WTC11 (cell line): Measurements from ENCODE around the gene LAD1. TPM values are rescaled to one million over a fixed set of nuclear protein-coding genes. Genes with fewer than 3 reads are reported as not detected.
A peak's percentile ranks its signal among the peaks of the same experiment; 100 is the strongest.

Experiments used
- ATAC-seq: fragments of 200-7000 bp; cut with Tn5 transposase; 2 replicates; pipeline ENCODE4 v1.10.0; 2021; ENCODE audit warnings: mild to moderate bottlenecking, moderate library complexity
- CTCF ChIA-PET: fragments of 300-600 bp; sonication (Branson Sonifier 250); formaldehyde crosslinking; loops from one replicate; lab custom pipeline; 2021; ENCODE audit warnings: antibody characterized with exemption; lab: Charles Lee
- POLR2A ChIA-PET: fragments of 350-600 bp; sonication (Branson Sonifier 250); formaldehyde crosslinking; loops from one replicate; lab custom pipeline; 2021; ENCODE audit warnings: antibody characterized with exemption; lab: Charles Lee
- DNase-seq: peaks from one replicate; pipeline ENCODE4 v3.0.0; 2021; ENCODE audit warnings: low spot score
- H3K27ac Mint-ChIP-seq: 2 replicates; pipeline ENCODE4 v1.8.0; 2021; ENCODE audit warnings: mixed read lengths
- H3K27me3 Mint-ChIP-seq: 2 replicates; pipeline ENCODE4 v1.8.0; 2021; ENCODE audit warnings: low read depth, mild to moderate bottlenecking, moderate library complexity, mixed read lengths
- H3K36me3 Mint-ChIP-seq: 2 replicates; pipeline ENCODE4 v1.8.0; 2021; ENCODE audit warnings: mixed read lengths
- H3K4me1 Mint-ChIP-seq: 2 replicates; pipeline ENCODE4 v1.8.0; 2022; ENCODE audit warnings: mixed read lengths
- H3K4me3 Mint-ChIP-seq: 2 replicates; pipeline ENCODE4 v1.8.0; 2021; ENCODE audit warnings: mild to moderate bottlenecking, moderate library complexity, mixed read lengths
- H3K9me3 Mint-ChIP-seq: 2 replicates; pipeline ENCODE4 v1.8.0; 2021; ENCODE audit warnings: mixed read lengths
- ELF4 ChIP-seq: sonication (generic); formaldehyde crosslinking; IDR thresholded peaks from 2 replicates; pipeline ENCODE4 v1.8.1; 2022; ENCODE audit warnings: low read depth, mild to moderate bottlenecking, moderate library complexity, missing genetic modification reagents
- EMX1 ChIP-seq: fragments of 250-450 bp; sonication (Bioruptor Pico); IDR thresholded peaks from 2 replicates; pipeline ENCODE4 v1.8.0; 2021; ENCODE audit warnings: mild to moderate bottlenecking
- ESRRA ChIP-seq: sonication (generic); formaldehyde crosslinking; IDR thresholded peaks from 2 replicates; pipeline ENCODE4 v1.8.1; 2022; ENCODE audit warnings: mild to moderate bottlenecking, missing genetic modification reagents, borderline replicate concordance
- GTF2I ChIP-seq: fragments of 250-450 bp; sonication (Bioruptor Pico); conservative IDR thresholded peaks from 2 replicates; pipeline ENCODE4 v1.4.0; 2021; ENCODE audit warnings: mild to moderate bottlenecking
- KAT7 ChIP-seq: sonication (generic); formaldehyde crosslinking; IDR thresholded peaks from 2 replicates; pipeline ENCODE4 v1.8.1; 2023; ENCODE audit warnings: missing genetic modification reagents, mild to moderate bottlenecking, borderline replicate concordance
- MYBL2 ChIP-seq: sonication (generic); formaldehyde crosslinking; IDR thresholded peaks from 2 replicates; pipeline ENCODE4 v1.8.1; 2023; ENCODE audit warnings: mild to moderate bottlenecking, moderate library complexity, missing genetic modification reagents
- NFE2L1 ChIP-seq: sonication (generic); formaldehyde crosslinking; IDR thresholded peaks from 2 replicates; pipeline ENCODE4 v1.8.1; 2023; ENCODE audit warnings: missing genetic modification reagents
- PREB ChIP-seq: sonication (generic); formaldehyde crosslinking; IDR thresholded peaks from 2 replicates; pipeline ENCODE4 v1.8.1; 2022; ENCODE audit warnings: mild to moderate bottlenecking, missing genetic modification reagents, moderate library complexity, borderline replicate concordance
- RORB ChIP-seq: fragments of 250-450 bp; sonication (Bioruptor Pico); IDR thresholded peaks from 2 replicates; pipeline ENCODE4 v1.9.0; 2021; ENCODE audit warnings: mild to moderate bottlenecking
- SP1 ChIP-seq: sonication (generic); formaldehyde crosslinking; conservative IDR thresholded peaks from 2 replicates; pipeline ENCODE4 v1.8.1; 2022; ENCODE audit warnings: missing genetic modification reagents
- ZNF219 ChIP-seq: sonication (generic); formaldehyde crosslinking; IDR thresholded peaks from 2 replicates; pipeline ENCODE4 v1.8.0; 2023; ENCODE audit warnings: missing genetic modification reagents, mild to moderate bottlenecking, borderline replicate concordance
- ZNF263 ChIP-seq: sonication (generic); formaldehyde crosslinking; IDR thresholded peaks from 2 replicates; pipeline ENCODE4 v1.8.1; 2022; ENCODE audit warnings: low read depth, mild to moderate bottlenecking, moderate library complexity, missing genetic modification reagents
- ZNF671 ChIP-seq: fragments of 250-450 bp; sonication (Bioruptor Pico); IDR thresholded peaks from 2 replicates; pipeline ENCODE4 v1.8.0; 2021; ENCODE audit warnings: mild to moderate bottlenecking
- total RNA-seq: library from RNA; stranded (reverse); gene quantifications from 3 replicates; pipeline ENCODE4 v1.2.3, GENCODE V29; 2021
- TF ChIP-seq, protein P1 (sequence below): fragments of 250-450 bp; sonication (Bioruptor Pico); IDR thresholded peaks from 2 replicates; pipeline ENCODE4 v1.8.0; 2021; ENCODE audit warnings: mild to moderate bottlenecking
- TF ChIP-seq, protein P2 (sequence below): sonication (generic); formaldehyde crosslinking; IDR thresholded peaks from 2 replicates; pipeline ENCODE4 v1.8.0; 2023; ENCODE audit warnings: mild to moderate bottlenecking, missing genetic modification reagents
- TF ChIP-seq, protein P3 (sequence below): sonication (generic); formaldehyde crosslinking; IDR thresholded peaks from 2 replicates; pipeline ENCODE4 v1.8.1; 2022; ENCODE audit warnings: missing genetic modification reagents, borderline replicate concordance
- TF ChIP-seq, protein P4 (sequence below): sonication (generic); formaldehyde crosslinking; IDR thresholded peaks from 2 replicates; pipeline ENCODE4 v1.8.1; 2022; ENCODE audit warnings: mild to moderate bottlenecking, moderate library complexity, missing genetic modification reagents
- TF ChIP-seq, protein P5 (sequence below): fragments of 250-450 bp; sonication (Bioruptor Pico); IDR thresholded peaks from 2 replicates; pipeline ENCODE4 v1.9.0; 2021; ENCODE audit warnings: mild to moderate bottlenecking
- TF ChIP-seq, protein P6 (sequence below): fragments of 250-450 bp; sonication (Bioruptor Pico); IDR thresholded peaks from 2 replicates; pipeline ENCODE4 v1.9.0; 2021; ENCODE audit warnings: moderate library complexity, mild to moderate bottlenecking, inconsistent platforms, borderline replicate concordance

Gene LAD1
- total RNA-seq, 1 experiment from 2014 or later, result 14.9 TPM

- H3K27ac Mint-ChIP-seq, result peak overlapping the region; percentile 67; the same call in 1 of the 2 replicates
- H3K4me1 Mint-ChIP-seq, result peaks cover 19% of the 10 kb centered on the region
- peak; percentile 12 for DNase-seq
- no peaks in the 10 kb centered on the region; the same call in 1 of the 2 replicates for H3K27me3 Mint-ChIP-seq
- H3K36me3 Mint-ChIP-seq, result no peaks in the 10 kb centered on the region
- CTCF ChIA-PET, result interaction anchor here (0.6 to 1.6 kb wide), 6 partner anchors 8 to 99 kb away, joined by 3 to 9 read pairs (median 4); no protein-coding TSS in a partner anchor
- POLR2A ChIA-PET, result no interaction called here
- peak; percentile 54 for ATAC-seq
- TF ChIP-seq ZNF263 (CRISPR knock-in tag) (no peak), ESRRA (CRISPR knock-in tag) (no peak), MYBL2 (CRISPR knock-in tag) (no peak), SP1 (no peak), RORB (CRISPR knock-in tag) (no peak), ZNF219 (CRISPR knock-in tag) (no peak), KAT7 (CRISPR knock-in tag) (no peak), PREB (CRISPR knock-in tag) (no peak), ZNF671 (CRISPR knock-in tag) (no peak)
- TF ChIP-seq, protein P1, sequence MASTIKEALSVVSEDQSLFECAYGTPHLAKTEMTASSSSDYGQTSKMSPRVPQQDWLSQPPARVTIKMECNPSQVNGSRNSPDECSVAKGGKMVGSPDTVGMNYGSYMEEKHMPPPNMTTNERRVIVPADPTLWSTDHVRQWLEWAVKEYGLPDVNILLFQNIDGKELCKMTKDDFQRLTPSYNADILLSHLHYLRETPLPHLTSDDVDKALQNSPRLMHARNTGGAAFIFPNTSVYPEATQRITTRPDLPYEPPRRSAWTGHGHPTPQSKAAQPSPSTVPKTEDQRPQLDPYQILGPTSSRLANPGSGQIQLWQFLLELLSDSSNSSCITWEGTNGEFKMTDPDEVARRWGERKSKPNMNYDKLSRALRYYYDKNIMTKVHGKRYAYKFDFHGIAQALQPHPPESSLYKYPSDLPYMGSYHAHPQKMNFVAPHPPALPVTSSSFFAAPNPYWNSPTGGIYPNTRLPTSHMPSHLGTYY (CRISPR knock-in tag), result no peak
- TF ChIP-seq, protein P2, sequence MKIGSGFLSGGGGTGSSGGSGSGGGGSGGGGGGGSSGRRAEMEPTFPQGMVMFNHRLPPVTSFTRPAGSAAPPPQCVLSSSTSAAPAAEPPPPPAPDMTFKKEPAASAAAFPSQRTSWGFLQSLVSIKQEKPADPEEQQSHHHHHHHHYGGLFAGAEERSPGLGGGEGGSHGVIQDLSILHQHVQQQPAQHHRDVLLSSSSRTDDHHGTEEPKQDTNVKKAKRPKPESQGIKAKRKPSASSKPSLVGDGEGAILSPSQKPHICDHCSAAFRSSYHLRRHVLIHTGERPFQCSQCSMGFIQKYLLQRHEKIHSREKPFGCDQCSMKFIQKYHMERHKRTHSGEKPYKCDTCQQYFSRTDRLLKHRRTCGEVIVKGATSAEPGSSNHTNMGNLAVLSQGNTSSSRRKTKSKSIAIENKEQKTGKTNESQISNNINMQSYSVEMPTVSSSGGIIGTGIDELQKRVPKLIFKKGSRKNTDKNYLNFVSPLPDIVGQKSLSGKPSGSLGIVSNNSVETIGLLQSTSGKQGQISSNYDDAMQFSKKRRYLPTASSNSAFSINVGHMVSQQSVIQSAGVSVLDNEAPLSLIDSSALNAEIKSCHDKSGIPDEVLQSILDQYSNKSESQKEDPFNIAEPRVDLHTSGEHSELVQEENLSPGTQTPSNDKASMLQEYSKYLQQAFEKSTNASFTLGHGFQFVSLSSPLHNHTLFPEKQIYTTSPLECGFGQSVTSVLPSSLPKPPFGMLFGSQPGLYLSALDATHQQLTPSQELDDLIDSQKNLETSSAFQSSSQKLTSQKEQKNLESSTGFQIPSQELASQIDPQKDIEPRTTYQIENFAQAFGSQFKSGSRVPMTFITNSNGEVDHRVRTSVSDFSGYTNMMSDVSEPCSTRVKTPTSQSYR (CRISPR knock-in tag), result no peak
- TF ChIP-seq, protein P3, sequence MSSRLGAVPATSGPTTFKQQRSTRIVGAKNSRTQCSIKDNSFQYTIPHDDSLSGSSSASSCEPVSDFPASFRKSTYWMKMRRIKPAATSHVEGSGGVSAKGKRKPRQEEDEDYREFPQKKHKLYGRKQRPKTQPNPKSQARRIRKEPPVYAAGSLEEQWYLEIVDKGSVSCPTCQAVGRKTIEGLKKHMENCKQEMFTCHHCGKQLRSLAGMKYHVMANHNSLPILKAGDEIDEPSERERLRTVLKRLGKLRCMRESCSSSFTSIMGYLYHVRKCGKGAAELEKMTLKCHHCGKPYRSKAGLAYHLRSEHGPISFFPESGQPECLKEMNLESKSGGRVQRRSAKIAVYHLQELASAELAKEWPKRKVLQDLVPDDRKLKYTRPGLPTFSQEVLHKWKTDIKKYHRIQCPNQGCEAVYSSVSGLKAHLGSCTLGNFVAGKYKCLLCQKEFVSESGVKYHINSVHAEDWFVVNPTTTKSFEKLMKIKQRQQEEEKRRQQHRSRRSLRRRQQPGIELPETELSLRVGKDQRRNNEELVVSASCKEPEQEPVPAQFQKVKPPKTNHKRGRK (CRISPR knock-in tag), result no peak
- TF ChIP-seq, protein P4, sequence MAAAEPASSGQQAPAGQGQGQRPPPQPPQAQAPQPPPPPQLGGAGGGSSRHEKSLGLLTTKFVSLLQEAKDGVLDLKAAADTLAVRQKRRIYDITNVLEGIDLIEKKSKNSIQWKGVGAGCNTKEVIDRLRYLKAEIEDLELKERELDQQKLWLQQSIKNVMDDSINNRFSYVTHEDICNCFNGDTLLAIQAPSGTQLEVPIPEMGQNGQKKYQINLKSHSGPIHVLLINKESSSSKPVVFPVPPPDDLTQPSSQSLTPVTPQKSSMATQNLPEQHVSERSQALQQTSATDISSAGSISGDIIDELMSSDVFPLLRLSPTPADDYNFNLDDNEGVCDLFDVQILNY (CRISPR knock-in tag), result no peak
- TF ChIP-seq, protein P5, sequence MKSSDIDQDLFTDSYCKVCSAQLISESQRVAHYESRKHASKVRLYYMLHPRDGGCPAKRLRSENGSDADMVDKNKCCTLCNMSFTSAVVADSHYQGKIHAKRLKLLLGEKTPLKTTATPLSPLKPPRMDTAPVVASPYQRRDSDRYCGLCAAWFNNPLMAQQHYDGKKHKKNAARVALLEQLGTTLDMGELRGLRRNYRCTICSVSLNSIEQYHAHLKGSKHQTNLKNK, result no peak
- H3K9me3 Mint-ChIP-seq, result no peaks in the 10 kb centered on the region
- no peak overlapping the region for H3K4me3 Mint-ChIP-seq
Measured at GRCh38 chr1:201353186-201353940, 45.8 kb downstream of the LAD1 start.

- ATAC-seq (no peak), DNase-seq (no peak)
- H3K27ac Mint-ChIP-seq, result no peak overlapping the region
- ChIA-PET POLR2A (no interaction called here), CTCF (no interaction called here)
- no peaks in the 10 kb centered on the region for H3K9me3 Mint-ChIP-seq
- no peaks in the 10 kb centered on the region for H3K36me3 Mint-ChIP-seq
- H3K4me1 Mint-ChIP-seq, result peaks cover 35% of the 10 kb centered on the region
- TF ChIP-seq EMX1 (CRISPR knock-in tag) (no peak), ELF4 (CRISPR knock-in tag) (no peak), KAT7 (CRISPR knock-in tag) (no peak), GTF2I (CRISPR knock-in tag) (no peak), NFE2L1 (CRISPR knock-in tag) (no peak)
- TF ChIP-seq, protein P6, sequence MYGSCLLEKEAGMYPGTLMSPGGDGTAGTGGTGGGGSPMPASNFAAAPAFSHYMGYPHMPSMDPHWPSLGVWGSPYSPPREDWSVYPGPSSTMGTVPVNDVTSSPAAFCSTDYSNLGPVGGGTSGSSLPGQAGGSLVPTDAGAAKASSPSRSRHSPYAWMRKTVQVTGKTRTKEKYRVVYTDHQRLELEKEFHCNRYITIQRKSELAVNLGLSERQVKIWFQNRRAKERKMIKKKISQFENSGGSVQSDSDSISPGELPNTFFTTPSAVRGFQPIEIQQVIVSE, result no peak
- H3K4me3 Mint-ChIP-seq, result no peak overlapping the region
- no peaks in the 10 kb centered on the region; the same call in 1 of the 2 replicates for H3K27me3 Mint-ChIP-seq
Measured at GRCh38 chr1:201351617-201352016, 47.5 kb downstream of the LAD1 start.
